22Rv1 (cell line): ENCODE results near the gene NMNAT2.
"Not testable (repeated sequence)": the region's sequence is repeated elsewhere in the genome, so short reads cannot be mapped to it uniquely, and the experiment has no call there.

Experiments
- ZFX ChIP-seq: fragments of 450-650 bp; IDR thresholded peaks from 2 replicates; pipeline ENCODE4 v1.6.1; 2017; ENCODE audit warnings: antibody characterized with exemption, borderline replicate concordance
- TF ChIP-seq, protein P1 (sequence below): fragments of 450-650 bp; IDR thresholded peaks from 2 replicates; pipeline ENCODE4 v1.5.1; 2017; ENCODE audit warnings: mild to moderate bottlenecking

GRCh38 chr1:183273984-183274383, 144.2 kb downstream of the NMNAT2 start:
- TF ChIP-seq, protein P1, sequence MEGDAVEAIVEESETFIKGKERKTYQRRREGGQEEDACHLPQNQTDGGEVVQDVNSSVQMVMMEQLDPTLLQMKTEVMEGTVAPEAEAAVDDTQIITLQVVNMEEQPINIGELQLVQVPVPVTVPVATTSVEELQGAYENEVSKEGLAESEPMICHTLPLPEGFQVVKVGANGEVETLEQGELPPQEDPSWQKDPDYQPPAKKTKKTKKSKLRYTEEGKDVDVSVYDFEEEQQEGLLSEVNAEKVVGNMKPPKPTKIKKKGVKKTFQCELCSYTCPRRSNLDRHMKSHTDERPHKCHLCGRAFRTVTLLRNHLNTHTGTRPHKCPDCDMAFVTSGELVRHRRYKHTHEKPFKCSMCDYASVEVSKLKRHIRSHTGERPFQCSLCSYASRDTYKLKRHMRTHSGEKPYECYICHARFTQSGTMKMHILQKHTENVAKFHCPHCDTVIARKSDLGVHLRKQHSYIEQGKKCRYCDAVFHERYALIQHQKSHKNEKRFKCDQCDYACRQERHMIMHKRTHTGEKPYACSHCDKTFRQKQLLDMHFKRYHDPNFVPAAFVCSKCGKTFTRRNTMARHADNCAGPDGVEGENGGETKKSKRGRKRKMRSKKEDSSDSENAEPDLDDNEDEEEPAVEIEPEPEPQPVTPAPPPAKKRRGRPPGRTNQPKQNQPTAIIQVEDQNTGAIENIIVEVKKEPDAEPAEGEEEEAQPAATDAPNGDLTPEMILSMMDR, result not testable (repeated sequence)
- TF ChIP-seq ZFX, result not testable (repeated sequence)
